ENCODE measurements around the gene CWC27.

Gene CWC27

GRCh38 chr5:65043843-65044359, 275.2 kb downstream of the CWC27 start:
- Histone ChIP-seq H3K9me3 (replicated peaks; ENCODE audit: low read length) (no peaks in the 10 kb centered on the region), H3K4me2 (ENCODE audit: low read length) (no peak overlapping the region), H3K4me1 (ENCODE audit: control insufficient read depth, insufficient read depth, low read length) (peaks cover 21% of the 10 kb centered on the region), H3K9ac (ENCODE audit: low read depth, low read length) (no peak overlapping the region), H3K4me3 (ENCODE audit: low read length) (no peak overlapping the region), H3K27me3 (ENCODE audit: control insufficient read depth, insufficient read depth, low read length) (no peaks in the 10 kb centered on the region), H3K36me3 (ENCODE audit: insufficient read depth, low read length) (no peaks in the 10 kb centered on the region)

- Histone ChIP-seq H3K36me3 (ENCODE audit: insufficient read depth, low read length) (no peaks in the 10 kb centered on the region), H3K4me1 (ENCODE audit: control insufficient read depth, insufficient read depth, low read length) (peaks cover 7% of the 10 kb centered on the region), H3K4me3 (ENCODE audit: low read length) (no peak overlapping the region), H3K27me3 (ENCODE audit: control insufficient read depth, insufficient read depth, low read length) (no peaks in the 10 kb centered on the region), H3K9ac (ENCODE audit: low read depth, low read length) (no peak overlapping the region), H3K9me3 (replicated peaks; ENCODE audit: low read length) (no peaks in the 10 kb centered on the region), H3K4me2 (ENCODE audit: low read length) (no peak overlapping the region)
These were observed 278.5 kb downstream of the CWC27 start for GRCh38 chr5:65047225-65047624.

- no peak overlapping the region for H3K9ac ChIP-seq (ENCODE audit: low read depth, low read length)
- peaks cover 7% of the 10 kb centered on the region for H3K4me1 ChIP-seq (ENCODE audit: control insufficient read depth, insufficient read depth, low read length)
- no peak overlapping the region for H3K4me3 ChIP-seq (ENCODE audit: low read length)
These were observed 279.4 kb downstream of the CWC27 start for GRCh38 chr5:65047948-65048690.

GRCh38 chr5:65050140-65050539, 281.4 kb downstream of the CWC27 start:
- no peak overlapping the region for H3K4me2 ChIP-seq (ENCODE audit: low read length)
- H3K36me3 ChIP-seq (ENCODE audit: insufficient read depth, low read length), result no peaks in the 10 kb centered on the region
- no peaks in the 10 kb centered on the region for H3K9me3 ChIP-seq (replicated peaks; ENCODE audit: low read length)
- no peak overlapping the region for H3K4me3 ChIP-seq (ENCODE audit: low read length)
- no peaks in the 10 kb centered on the region for H3K27me3 ChIP-seq (ENCODE audit: control insufficient read depth, insufficient read depth, low read length)
- H3K4me1 ChIP-seq (ENCODE audit: control insufficient read depth, insufficient read depth, low read length), result peaks cover 7% of the 10 kb centered on the region
- H3K9ac ChIP-seq (ENCODE audit: low read depth, low read length), result no peak overlapping the region

More at GRCh38 chr5:65047948-65048690, 279.4 kb downstream of the CWC27 start:
- H3K4me2 ChIP-seq (ENCODE audit: low read length), result no peak overlapping the region
- no peaks in the 10 kb centered on the region for H3K27me3 ChIP-seq (ENCODE audit: control insufficient read depth, insufficient read depth, low read length)
- H3K36me3 ChIP-seq (ENCODE audit: insufficient read depth, low read length), result no peaks in the 10 kb centered on the region
- no peaks in the 10 kb centered on the region for H3K9me3 ChIP-seq (replicated peaks; ENCODE audit: low read length)

DNA sequence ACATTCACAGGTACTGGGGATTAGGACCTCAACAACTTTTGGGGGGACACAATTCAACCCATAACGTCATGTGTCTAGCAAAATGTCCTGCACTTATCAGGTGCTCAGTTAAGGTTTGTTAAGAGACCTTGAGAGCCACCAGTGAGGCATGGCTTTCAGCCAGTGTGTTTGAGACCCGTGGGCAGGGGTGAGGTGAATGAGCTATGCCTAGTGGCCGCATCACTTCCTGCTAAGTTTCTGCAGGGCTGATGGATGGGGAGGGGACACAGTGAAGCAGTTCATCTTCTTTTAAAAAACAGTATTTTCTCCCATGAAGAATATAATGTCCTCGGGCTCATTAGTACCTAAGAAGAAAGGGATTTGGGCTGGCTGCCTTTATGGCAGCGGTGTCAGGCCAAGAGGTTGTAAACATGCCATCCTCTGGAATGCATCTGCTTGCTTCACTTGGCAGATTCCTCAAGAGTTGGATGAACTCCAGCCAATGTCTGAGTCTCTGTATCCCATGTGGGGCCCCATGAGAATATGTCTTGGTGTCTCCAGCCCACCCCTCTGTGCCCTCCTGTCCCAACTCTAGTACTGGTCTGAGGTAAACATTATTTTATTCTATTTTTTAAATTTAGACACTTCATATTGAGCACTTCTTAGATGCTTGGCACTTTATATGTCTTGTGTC, 282.2 kb downstream of the CWC27 start:
- no peak overlapping the region for H3K9ac ChIP-seq (ENCODE audit: low read depth, low read length)
- H3K4me3 ChIP-seq (ENCODE audit: low read length), result no peak overlapping the region
- H3K36me3 ChIP-seq (ENCODE audit: insufficient read depth, low read length), result no peaks in the 10 kb centered on the region
- no peaks in the 10 kb centered on the region for H3K27me3 ChIP-seq (ENCODE audit: control insufficient read depth, insufficient read depth, low read length)
- H3K4me1 ChIP-seq (ENCODE audit: control insufficient read depth, insufficient read depth, low read length), result peaks cover 7% of the 10 kb centered on the region
- no peaks in the 10 kb centered on the region for H3K9me3 ChIP-seq (replicated peaks; ENCODE audit: low read length)
- H3K4me2 ChIP-seq (ENCODE audit: low read length), result no peak overlapping the region

DNA sequence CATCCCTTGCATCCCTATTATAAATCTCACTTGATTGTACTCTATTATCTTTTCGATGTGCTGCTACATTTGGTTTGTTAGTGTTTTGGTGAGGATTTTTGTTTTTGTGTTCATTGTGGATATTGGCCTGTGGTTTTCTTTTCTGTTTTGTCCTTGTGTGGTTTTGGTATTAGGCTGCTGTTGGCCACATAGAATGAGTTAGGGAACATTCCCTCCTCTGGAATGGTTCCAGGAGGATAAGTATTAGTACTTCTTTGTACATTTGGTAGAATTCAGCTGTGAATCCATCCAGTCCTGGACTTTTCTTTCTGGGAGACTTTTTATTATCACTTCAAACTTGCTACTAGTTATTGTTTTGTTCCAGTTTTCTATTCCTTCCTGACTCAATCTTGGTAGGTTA, 287.2 kb downstream of the CWC27 start:
- H3K4me2 ChIP-seq (ENCODE audit: low read length), result no peak overlapping the region
- no peak overlapping the region for H3K9ac ChIP-seq (ENCODE audit: low read depth, low read length)
- no peak overlapping the region for H3K4me3 ChIP-seq (ENCODE audit: low read length)
- H3K4me1 ChIP-seq (ENCODE audit: control insufficient read depth, insufficient read depth, low read length), result peaks cover 3% of the 10 kb centered on the region
- no peaks in the 10 kb centered on the region for H3K9me3 ChIP-seq (replicated peaks; ENCODE audit: low read length)
- H3K36me3 ChIP-seq (ENCODE audit: insufficient read depth, low read length), result no peaks in the 10 kb centered on the region
- H3K27me3 ChIP-seq (ENCODE audit: control insufficient read depth, insufficient read depth, low read length), result no peaks in the 10 kb centered on the region

DNA sequence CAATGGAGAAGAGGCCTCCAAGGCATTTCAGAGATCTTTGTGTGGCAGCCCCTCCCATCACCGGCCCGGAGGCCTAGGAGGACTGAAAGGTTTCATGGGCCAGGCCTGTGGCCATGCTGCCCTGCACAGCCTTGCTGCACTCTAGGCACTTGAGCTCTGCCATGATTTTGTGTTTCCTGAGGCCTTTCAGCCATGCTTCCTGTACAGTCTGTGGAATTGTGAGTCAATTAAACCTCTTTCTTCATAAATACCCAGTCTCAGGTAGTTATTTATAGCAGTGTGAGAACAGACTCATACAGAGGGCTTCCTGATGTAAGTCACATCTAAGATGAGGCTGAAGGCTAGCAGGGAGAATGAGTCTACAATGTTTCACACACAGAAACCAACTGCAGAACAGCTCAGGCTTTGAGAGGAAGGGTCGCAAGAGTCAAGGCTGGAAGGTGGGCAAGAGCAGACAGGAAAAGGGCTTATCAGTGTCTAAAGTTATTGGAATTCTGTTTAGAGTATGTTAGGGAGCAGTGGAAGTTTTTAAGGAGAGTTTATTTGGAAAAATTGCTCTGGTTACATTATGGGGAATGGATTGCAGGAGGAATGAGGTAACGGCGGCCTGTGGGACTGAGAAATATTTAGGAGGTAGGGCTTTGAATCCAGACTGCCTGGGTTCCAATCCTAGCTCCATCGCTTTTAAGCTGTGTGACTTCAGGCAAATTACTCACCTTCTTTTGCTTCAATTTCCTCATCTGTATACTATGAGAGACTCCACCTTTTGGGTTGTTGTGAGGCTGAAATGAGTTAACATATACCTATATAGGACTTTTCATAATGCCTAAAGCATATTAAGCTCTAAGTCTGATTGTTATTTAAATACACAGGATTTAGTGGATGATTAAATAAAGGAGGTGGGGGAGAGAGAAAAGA, 291.2 kb downstream of the CWC27 start:
- no peaks in the 10 kb centered on the region for H3K36me3 ChIP-seq (ENCODE audit: insufficient read depth, low read length)
- no peak overlapping the region for H3K9ac ChIP-seq (ENCODE audit: low read depth, low read length)
- no peaks in the 10 kb centered on the region for H3K9me3 ChIP-seq (replicated peaks; ENCODE audit: low read length)
- no peaks in the 10 kb centered on the region for H3K27me3 ChIP-seq (ENCODE audit: control insufficient read depth, insufficient read depth, low read length)
- H3K4me3 ChIP-seq (ENCODE audit: low read length), result no peak overlapping the region
- no peak overlapping the region for H3K4me2 ChIP-seq (ENCODE audit: low read length)
- H3K4me1 ChIP-seq (ENCODE audit: control insufficient read depth, insufficient read depth, low read length), result peaks cover 15% of the 10 kb centered on the region

DNA sequence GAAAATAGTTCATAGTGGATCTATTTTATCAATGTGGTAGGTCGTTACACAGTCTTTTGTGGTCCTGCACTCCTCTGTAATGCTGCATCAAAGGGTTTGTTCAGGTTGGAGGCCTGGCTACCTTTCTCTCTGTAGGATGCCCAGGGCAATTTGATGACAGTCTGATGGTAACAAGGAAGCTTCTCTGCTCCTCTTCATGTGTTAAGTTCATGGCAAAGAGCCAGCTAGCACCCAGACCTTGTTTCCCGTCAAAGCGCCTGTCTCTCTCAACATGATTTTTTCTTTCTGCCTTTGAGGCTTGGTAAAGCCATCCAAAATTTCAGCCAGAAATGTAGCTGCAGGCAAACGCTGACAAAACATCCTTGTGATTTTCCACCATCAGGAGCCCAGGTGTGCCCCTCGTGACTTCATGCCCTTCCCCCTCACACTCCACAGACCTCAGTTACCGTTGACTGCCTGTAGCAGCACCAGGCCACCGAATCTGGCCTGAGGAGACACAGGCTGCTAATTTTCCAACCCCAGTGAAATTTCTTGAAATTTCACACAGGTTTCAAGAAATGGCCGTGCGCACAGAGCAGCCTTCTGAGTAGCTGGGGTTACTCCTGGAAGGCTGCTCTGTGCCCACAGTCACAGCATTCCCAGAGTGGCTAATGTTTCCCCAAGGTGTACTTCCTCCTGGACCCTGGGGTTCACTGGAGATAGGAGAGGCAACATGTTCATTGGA, 292.7 kb downstream of the CWC27 start:
- Histone ChIP-seq H3K36me3 (ENCODE audit: insufficient read depth, low read length) (no peaks in the 10 kb centered on the region), H3K4me3 (ENCODE audit: low read length) (no peak overlapping the region), H3K4me2 (ENCODE audit: low read length) (no peak overlapping the region), H3K9me3 (replicated peaks; ENCODE audit: low read length) (no peaks in the 10 kb centered on the region), H3K4me1 (ENCODE audit: control insufficient read depth, insufficient read depth, low read length) (peaks cover 21% of the 10 kb centered on the region), H3K9ac (ENCODE audit: low read depth, low read length) (no peak overlapping the region), H3K27me3 (ENCODE audit: control insufficient read depth, insufficient read depth, low read length) (no peaks in the 10 kb centered on the region)

DNA sequence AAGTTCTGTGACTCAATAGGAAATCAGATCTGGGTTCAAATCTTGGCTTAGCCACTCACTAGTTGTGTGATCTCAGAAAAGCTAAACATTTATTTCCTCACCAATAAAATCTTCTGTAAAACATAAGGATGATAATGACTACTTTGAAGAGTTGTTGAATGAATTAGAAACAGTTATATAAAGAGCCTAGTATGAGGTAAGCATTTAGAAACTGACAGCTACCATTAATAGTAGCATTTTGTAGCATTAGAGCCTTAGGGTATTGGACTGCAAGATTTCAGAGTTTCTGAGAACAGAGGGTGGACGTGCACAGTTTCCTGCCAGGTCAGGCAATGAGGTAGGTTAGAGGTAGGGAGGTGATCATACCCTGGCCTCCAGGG, 293.2 kb downstream of the CWC27 start:
- H3K36me3 ChIP-seq (ENCODE audit: insufficient read depth, low read length), result no peaks in the 10 kb centered on the region
- no peak overlapping the region for H3K4me2 ChIP-seq (ENCODE audit: low read length)
- no peaks in the 10 kb centered on the region for H3K9me3 ChIP-seq (replicated peaks; ENCODE audit: low read length)
- no peak overlapping the region for H3K9ac ChIP-seq (ENCODE audit: low read depth, low read length)
- no peak overlapping the region for H3K4me3 ChIP-seq (ENCODE audit: low read length)
- peaks cover 26% of the 10 kb centered on the region for H3K4me1 ChIP-seq (ENCODE audit: control insufficient read depth, insufficient read depth, low read length)
- no peaks in the 10 kb centered on the region for H3K27me3 ChIP-seq (ENCODE audit: control insufficient read depth, insufficient read depth, low read length)

DNA sequence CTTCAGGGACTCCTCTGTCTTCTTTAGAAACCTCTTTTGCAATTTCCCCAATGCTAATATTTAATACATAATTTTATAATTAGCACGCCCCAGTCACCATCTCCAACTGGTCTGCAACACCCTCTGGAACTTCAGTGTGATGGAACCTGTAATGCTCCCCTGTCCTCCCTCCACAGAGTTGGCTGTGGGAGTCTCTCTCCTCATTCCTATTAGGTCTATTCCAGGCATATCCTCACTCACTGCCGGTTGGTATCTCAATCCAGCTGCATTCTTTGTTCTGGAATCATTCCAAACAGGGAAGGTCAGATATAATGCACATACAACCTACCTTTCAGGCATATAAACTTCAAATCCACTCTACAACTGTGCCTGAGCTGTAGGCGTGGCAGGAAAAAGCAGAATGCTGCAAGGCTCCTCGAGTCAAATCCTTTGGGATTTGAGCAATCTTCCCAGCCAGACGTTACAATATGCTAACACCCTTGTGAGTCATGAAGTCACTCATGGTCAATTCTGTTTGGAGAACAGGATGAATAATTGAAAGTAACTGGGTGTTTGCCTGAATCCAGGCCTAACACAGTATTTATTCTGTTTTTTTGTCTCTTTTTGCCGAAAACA, 293.8 kb downstream of the CWC27 start:
- Histone ChIP-seq H3K9me3 (replicated peaks; ENCODE audit: low read length) (no peaks in the 10 kb centered on the region), H3K9ac (ENCODE audit: low read depth, low read length) (peak overlapping the region; percentile 60), H3K4me2 (ENCODE audit: low read length) (peak overlapping the region; percentile 34), H3K4me3 (ENCODE audit: low read length) (no peak overlapping the region), H3K27me3 (ENCODE audit: control insufficient read depth, insufficient read depth, low read length) (no peaks in the 10 kb centered on the region), H3K36me3 (ENCODE audit: insufficient read depth, low read length) (no peaks in the 10 kb centered on the region), H3K4me1 (ENCODE audit: control insufficient read depth, insufficient read depth, low read length) (peaks cover 28% of the 10 kb centered on the region)

Measured in skeletal muscle satellite cell (primary cell).